ENCODE results near the gene THBS3.
"Not testable (repeated sequence)": the region's sequence is repeated elsewhere in the genome, so short reads cannot be mapped to it uniquely, and the experiment has no call there.

The THBS3 gene

GRCh38 chr1:155206891-155207805, 549 bp downstream of the THBS3 start:
- DNase-seq = peak; percentile 83

- DNase-seq = no peak
Observed at GRCh38 chr1:155205969-155206593, 1.6 kb downstream of the THBS3 start.

GRCh38 chr1:155205035-155205434, 2.7 kb downstream of the THBS3 start:
- DNase-seq = no peak

- DNase-seq = no peak
Observed at GRCh38 chr1:155202731-155203515, 4.8 kb downstream of the THBS3 start.

- no peak for DNase-seq
Observed at GRCh38 chr1:155202198-155202597, 5.5 kb downstream of the THBS3 start.

- DNase-seq = no peak
Observed at GRCh38 chr1:155200920-155201319, 6.8 kb downstream of the THBS3 start.

- DNase-seq = no peak
Observed at GRCh38 chr1:155199792-155200191, 7.9 kb downstream of the THBS3 start.

GRCh38 chr1:155198547-155198906, 9.2 kb downstream of the THBS3 start:
- no peak for DNase-seq

GRCh38 chr1:155197901-155198546, 9.7 kb downstream of the THBS3 start:
- no peak for DNase-seq

GRCh38 chr1:155196893-155197638, 10.6 kb downstream of the THBS3 start:
- no peak for DNase-seq

- no peak for DNase-seq
Observed at GRCh38 chr1:155196103-155196892, 11.4 kb downstream of the THBS3 start.

GRCh38 chr1:155195201-155196102, 12.2 kb downstream of the THBS3 start:
- peak; percentile 41 for DNase-seq

- DNase-seq = not testable (repeated sequence)
Observed at GRCh38 chr1:155193991-155194240, 13.8 kb downstream of the THBS3 start.

- peak; percentile 90 for DNase-seq
Observed at GRCh38 chr1:155193275-155193990, 14.3 kb downstream of the THBS3 start.

- peak; percentile 80 for DNase-seq
Observed at GRCh38 chr1:155192346-155193274, 15.1 kb downstream of the THBS3 start.

- no peak for DNase-seq
Observed at GRCh38 chr1:155191904-155192303, 15.8 kb downstream of the THBS3 start.

- not testable (repeated sequence) for DNase-seq
Observed at GRCh38 chr1:155189926-155190325, 17.8 kb downstream of the THBS3 start.

GRCh38 chr1:155188268-155188667, 19.4 kb downstream of the THBS3 start:
- no peak for DNase-seq

- no peak for DNase-seq
Observed at GRCh38 chr1:155187456-155187891, 20.2 kb downstream of the THBS3 start.
